Esophagus muscularis mucosa (tissue), 4 donors: ENCODE data around the gene TFPI. TPM values are rescaled to one million over a fixed set of nuclear protein-coding genes. Genes with fewer than 3 reads are reported as not detected.

ENCODE experiments used
- DNase-seq: peaks from one replicate; pipeline ENCODE4 v3.0.0-alpha.2; 2017; ENCODE audit errors: extremely low spot score
- H3K27ac ChIP-seq, 4 donors: fragments of 200-600 bp; sonication (generic); replicated peaks in 1 of 4; 1 replicate in 3 of 4; 2 replicates in 1 of 4; pipeline ENCODE4 v1.5.1; 2016 to 2019; ENCODE audit warnings: mild to moderate bottlenecking in 1 of 4
- H3K27me3 ChIP-seq, 4 donors: fragments of 200-600 bp; sonication (generic); one replicate each; pipeline versions ENCODE4 v1.5.1 to v1.6.0; 2016 to 2019
- H3K36me3 ChIP-seq, 4 donors: fragments of 200-600 bp; sonication (generic); one replicate each; pipeline ENCODE4 v1.5.1; 2016 to 2019
- H3K4me1 ChIP-seq, 4 donors: fragments of 200-600 bp; sonication (generic); one replicate each; pipeline ENCODE4 v1.5.1; 2016 to 2019
- H3K4me3 ChIP-seq, 4 donors: fragments of 200-600 bp; sonication (generic); 1 replicate in 2 of 4; 2 replicates in 2 of 4; pipeline ENCODE4 v1.5.1; 2016 to 2019; ENCODE audit warnings: mild to moderate bottlenecking in 4 of 4, moderate library complexity in 1 of 4
- H3K9me3 ChIP-seq, 4 donors: fragments of 200-600 bp; sonication (generic); 1 replicate in 3 of 4; 2 replicates in 1 of 4; pipeline ENCODE4 v1.5.1; 2016 to 2019
- EP300 ChIP-seq: sonication (generic); formaldehyde crosslinking; IDR thresholded peaks from one replicate; pipeline ENCODE4 v1.6.1; 2017; ENCODE audit warnings: antibody characterized with exemption
- POLR2A ChIP-seq: fragments of 450-650 bp; IDR thresholded peaks from one replicate; pipeline ENCODE4 v1.6.1; 2017; ENCODE audit warnings: antibody characterized with exemption, moderate library complexity, mild to moderate bottlenecking, low read depth
- POLR2AphosphoS5 ChIP-seq, 2 donors: sonication (generic); formaldehyde crosslinking; IDR thresholded peaks; one replicate each; pipeline ENCODE4 v1.6.1; 2017; ENCODE audit warnings: antibody characterized with exemption in 2 of 2
- WGBS: methylation state at CpG from one replicate; pipeline ENCODE4 v1.1.5; 2018; 5-methylcytosine and 5-hydroxymethylcytosine counted together
- intact Hi-C: fragments of 100-400 bp; cut with DNase I; formaldehyde crosslinking; loops from one replicate; pipeline ENCODE4 v1.15.1; 2023
- total RNA-seq, 4 donors: library from RNA; depleted of rRNA; stranded (reverse); fragments of >200 nt; gene quantifications; one replicate each; pipeline versions ENCODE4 v1.1.0 to v1.2.1, GENCODE V29; 2016
- TF ChIP-seq, protein P1 (sequence below), 3 experiments: fragments of 200-600 bp in 2 of 3; fragments of 450-650 bp in 1 of 3; sonication (generic) in 2 of 3; IDR thresholded peaks; one replicate each; pipeline ENCODE4 v1.5.1; 2017 to 2019; ENCODE audit warnings: antibody characterized with exemption in 3 of 3, mild to moderate bottlenecking in 2 of 3, moderate library complexity in 1 of 3

TFPI gene
- total RNA-seq, 4 donors from 2014 or later: 57.3 to 93.1 (median 68.2) TPM

DNA sequence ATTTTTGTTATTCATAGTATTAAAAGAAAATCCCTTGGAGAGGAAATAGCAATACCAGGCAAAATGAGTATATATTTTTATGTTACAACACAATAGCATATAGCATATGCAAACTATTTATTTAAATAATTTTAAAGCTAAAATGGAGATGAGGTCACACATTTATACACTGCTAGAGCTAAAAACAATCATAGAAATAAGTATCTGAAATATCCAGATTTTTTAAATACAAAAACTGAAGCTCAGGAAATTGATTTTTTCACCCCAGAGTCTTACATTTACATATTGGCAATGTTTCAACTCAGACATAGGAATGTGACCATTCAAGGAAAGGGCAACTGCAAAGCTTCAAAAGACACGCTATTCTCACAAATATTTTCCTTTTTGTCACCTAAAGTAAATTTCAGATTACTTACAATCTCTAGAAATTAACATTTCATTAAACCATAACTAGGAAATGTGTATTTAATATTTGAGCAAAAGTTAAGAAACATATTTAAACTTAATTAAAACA lies 8.9 kb downstream of the TFPI start:
- H3K9me3 ChIP-seq: no peaks in the 10 kb centered on the region
- intact Hi-C loops: no loop called here
- WGBS: 86% methylated on average over 1 of the region's 1 CpG
- H3K4me1 ChIP-seq: peaks cover 0 to 14% (median 10%) of the 10 kb centered on the region in 4 donors
- H3K36me3 ChIP-seq: no peaks in the 10 kb centered on the region
- H3K27ac ChIP-seq: no peak overlapping the region
- no peaks in the 10 kb centered on the region for H3K27me3 ChIP-seq
- no peak overlapping the region for H3K4me3 ChIP-seq
- no peak for DNase-seq
- TF ChIP-seq, protein P1, sequence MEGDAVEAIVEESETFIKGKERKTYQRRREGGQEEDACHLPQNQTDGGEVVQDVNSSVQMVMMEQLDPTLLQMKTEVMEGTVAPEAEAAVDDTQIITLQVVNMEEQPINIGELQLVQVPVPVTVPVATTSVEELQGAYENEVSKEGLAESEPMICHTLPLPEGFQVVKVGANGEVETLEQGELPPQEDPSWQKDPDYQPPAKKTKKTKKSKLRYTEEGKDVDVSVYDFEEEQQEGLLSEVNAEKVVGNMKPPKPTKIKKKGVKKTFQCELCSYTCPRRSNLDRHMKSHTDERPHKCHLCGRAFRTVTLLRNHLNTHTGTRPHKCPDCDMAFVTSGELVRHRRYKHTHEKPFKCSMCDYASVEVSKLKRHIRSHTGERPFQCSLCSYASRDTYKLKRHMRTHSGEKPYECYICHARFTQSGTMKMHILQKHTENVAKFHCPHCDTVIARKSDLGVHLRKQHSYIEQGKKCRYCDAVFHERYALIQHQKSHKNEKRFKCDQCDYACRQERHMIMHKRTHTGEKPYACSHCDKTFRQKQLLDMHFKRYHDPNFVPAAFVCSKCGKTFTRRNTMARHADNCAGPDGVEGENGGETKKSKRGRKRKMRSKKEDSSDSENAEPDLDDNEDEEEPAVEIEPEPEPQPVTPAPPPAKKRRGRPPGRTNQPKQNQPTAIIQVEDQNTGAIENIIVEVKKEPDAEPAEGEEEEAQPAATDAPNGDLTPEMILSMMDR (IDR thresholded peaks at IDR 0.05): no peak
- TF ChIP-seq EP300 (no peak), POLR2A (no peak), POLR2AphosphoS5 (IDR thresholded peaks at IDR 0.05) (no peak)

- TF ChIP-seq, protein P1 (IDR thresholded peaks at IDR 0.05): no peak
- TF ChIP-seq POLR2AphosphoS5 (IDR thresholded peaks at IDR 0.05) (no peak), POLR2A (no peak), EP300 (no peak)
- no peak overlapping the region for H3K4me3 ChIP-seq
- no peaks in the 10 kb centered on the region for H3K9me3 ChIP-seq
- peak overlapping the region in 2 of 4 donors; percentile 15 to 25 for H3K27ac ChIP-seq
- no peaks in the 10 kb centered on the region for H3K27me3 ChIP-seq
- 91% methylated on average over 16 of the region's 16 CpGs for WGBS
- no peak for DNase-seq
- no peaks in the 10 kb centered on the region for H3K36me3 ChIP-seq
- intact Hi-C loops: no loop called here
- H3K4me1 ChIP-seq: peaks cover 0 to 14% (median 10%) of the 10 kb centered on the region in 4 donors
These were observed 9.7 kb downstream of the TFPI start for GRCh38 chr2:187544371-187545080.

DNA sequence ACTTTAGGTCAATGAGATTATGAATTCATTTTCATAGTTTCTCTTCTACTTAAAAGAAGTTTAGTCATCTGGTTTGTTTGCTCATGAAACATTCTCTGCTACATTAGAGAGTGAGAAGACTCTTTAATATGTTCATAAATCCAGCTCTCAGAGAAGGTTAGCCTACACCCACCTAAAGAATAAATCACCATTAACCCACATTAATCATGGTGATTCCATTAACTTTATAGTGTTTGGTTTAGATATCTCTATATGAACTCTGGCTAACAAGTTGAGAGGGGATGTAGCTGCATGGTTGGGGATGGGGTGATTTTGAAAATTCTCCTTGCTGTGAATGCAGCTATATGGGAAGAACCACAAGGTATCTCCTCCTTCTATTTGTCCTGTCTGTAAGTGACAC lies 10.7 kb downstream of the TFPI start:
- intact Hi-C loops: no loop called here
- Histone ChIP-seq H3K4me1 (peaks cover 0 to 14% (median 10%) of the 10 kb centered on the region in 4 donors), H3K27me3 (no peaks in the 10 kb centered on the region), H3K4me3 (no peak overlapping the region), H3K36me3 (no peaks in the 10 kb centered on the region), H3K9me3 (no peaks in the 10 kb centered on the region), H3K27ac (peak overlapping the region in 1 of 4 donors; percentile 7)
- no peak for DNase-seq
- TF ChIP-seq EP300 (no peak), POLR2AphosphoS5 (IDR thresholded peaks at IDR 0.05) (no peak), POLR2A (no peak)
- TF ChIP-seq, protein P1 (IDR thresholded peaks at IDR 0.05): no peak

GRCh38 chr2:187542123-187542522 lies 12.1 kb downstream of the TFPI start:
- peak overlapping the region; percentile 60 to 73 (median 64) for H3K27ac ChIP-seq
- TF ChIP-seq EP300 (no peak), POLR2A (no peak), POLR2AphosphoS5 (IDR thresholded peaks at IDR 0.05) (no peak)
- TF ChIP-seq, protein P1 (IDR thresholded peaks at IDR 0.05): no peak
- H3K4me1 ChIP-seq: peaks cover 0 to 14% (median 10%) of the 10 kb centered on the region in 4 donors
- intact Hi-C loops: no loop called here
- 89% methylated on average over 2 of the region's 2 CpGs for WGBS
- H3K9me3 ChIP-seq: peaks cover 0 to 5% (median 0%) of the 10 kb centered on the region in 4 donors
- DNase-seq: no peak
- H3K36me3 ChIP-seq: no peaks in the 10 kb centered on the region
- H3K4me3 ChIP-seq: no peak overlapping the region
- no peaks in the 10 kb centered on the region for H3K27me3 ChIP-seq
